ENCODE results near the gene PCSK5. TPM values are rescaled to one million over a fixed set of nuclear protein-coding genes. Genes with fewer than 3 reads are reported as not detected.

PCSK5 gene
- polyA plus RNA-seq, 3 donors = 4.8 to 13.0 (median 7.1) TPM

- no peak overlapping the region for H3K4me3 Mint-ChIP-seq
Observed at GRCh38 chr9:75941577-75942311, 51.3 kb downstream of the PCSK5 start.

GRCh38 chr9:75946766-75947165 lies 56.3 kb downstream of the PCSK5 start:
- Histone ChIP-seq H2AFZ (ENCODE audit: insufficient read depth, low read depth, low read length, poor library complexity, severe bottlenecking) (no peak overlapping the region), H3K27ac (ENCODE audit: low read depth in 1 of 2, low read length in 2 of 2) (no peak overlapping the region), H3K27me3 (ENCODE audit: control insufficient read depth in 2 of 2, insufficient read depth in 2 of 2, low read length in 2 of 2) (no peaks in the 10 kb centered on the region), H3K9ac (ENCODE audit: insufficient read depth, low read length, poor library complexity, severe bottlenecking) (no peak overlapping the region), H4K20me1 (ENCODE audit: insufficient read depth, low read length) (no peaks in the 10 kb centered on the region), H3K4me2 (replicated peaks; ENCODE audit: extremely low read depth, low read length, poor library complexity, severe bottlenecking) (no peak overlapping the region), H3K4me1 (ENCODE audit: control insufficient read depth in 1 of 2, insufficient read depth in 2 of 2, low read length in 2 of 2) (no peaks in the 10 kb centered on the region), H3K36me3 (replicated peaks in 1 of 2; ENCODE audit: control insufficient read depth in 1 of 2, insufficient read depth in 2 of 2, low read length in 2 of 2) (peaks cover 0 to 8% of the 10 kb centered on the region in 2 donors), H3K4me3 (replicated peaks in 1 of 3; ENCODE audit: low read depth in 2 of 3, low read length in 3 of 3) (no peak overlapping the region), H3K9me3 (replicated peaks in 1 of 2; ENCODE audit: control insufficient read depth in 1 of 2, insufficient read depth in 1 of 2, low read length in 2 of 2) (peaks cover 0 to 3% of the 10 kb centered on the region in 2 donors), H3K79me2 (ENCODE audit: insufficient read depth, low read length) (no peaks in the 10 kb centered on the region)
- peaks cover 24 to 33% of the 10 kb centered on the region in 2 donors for H3K36me3 Mint-ChIP-seq
- no peak overlapping the region for H3K27ac Mint-ChIP-seq
- intact Hi-C loops (cut with micrococcal nuclease) = no loop called here
- DNase-seq = no peak
- no peak for TF ChIP-seq CTCF (IDR thresholded peaks at IDR 0.05)
- WGBS (ENCODE audit: insufficient coverage) = no CpG with 5 or more reads among the region's 6 CpGs
- no peaks in the 10 kb centered on the region for H3K4me1 Mint-ChIP-seq
- peaks cover 0 to 6% (median 3%) of the 10 kb centered on the region in 7 donors for H3K9me3 Mint-ChIP-seq
- H3K27me3 Mint-ChIP-seq (ENCODE audit: low read depth in 3 of 3) = no peaks in the 10 kb centered on the region
- no peak overlapping the region for H3K4me3 Mint-ChIP-seq

More at GRCh38 chr9:75941577-75942311, 51.3 kb downstream of the PCSK5 start:
- Mint-ChIP-seq H3K36me3 (peaks cover 34 to 38% of the 10 kb centered on the region in 2 donors), H3K4me1 (peaks cover 21% of the 10 kb centered on the region), H3K27ac (no peak overlapping the region), H3K9me3 (peaks cover 0 to 6% (median 2%) of the 10 kb centered on the region in 7 donors), H3K27me3 (ENCODE audit: low read depth in 3 of 3) (peaks cover 0 to 3% (median 2%) of the 10 kb centered on the region in 3 donors)
- Histone ChIP-seq H3K36me3 (replicated peaks in 1 of 2; ENCODE audit: control insufficient read depth in 1 of 2, insufficient read depth in 2 of 2, low read length in 2 of 2) (peaks cover 4 to 10% of the 10 kb centered on the region in 2 donors), H3K27ac (ENCODE audit: low read depth in 1 of 2, low read length in 2 of 2) (no peak overlapping the region), H4K20me1 (ENCODE audit: insufficient read depth, low read length) (peaks cover 3% of the 10 kb centered on the region), H3K4me2 (replicated peaks; ENCODE audit: extremely low read depth, low read length, poor library complexity, severe bottlenecking) (no peak overlapping the region), H3K9me3 (replicated peaks in 1 of 2; ENCODE audit: control insufficient read depth in 1 of 2, insufficient read depth in 1 of 2, low read length in 2 of 2) (peaks cover 0 to 9% of the 10 kb centered on the region in 2 donors), H2AFZ (ENCODE audit: insufficient read depth, low read depth, low read length, poor library complexity, severe bottlenecking) (no peak overlapping the region), H3K9ac (ENCODE audit: insufficient read depth, low read length, poor library complexity, severe bottlenecking) (no peak overlapping the region), H3K4me1 (ENCODE audit: control insufficient read depth in 1 of 2, insufficient read depth in 2 of 2, low read length in 2 of 2) (peaks cover 5 to 9% of the 10 kb centered on the region in 2 donors), H3K79me2 (ENCODE audit: insufficient read depth, low read length) (no peaks in the 10 kb centered on the region), H3K4me3 (replicated peaks in 1 of 3; ENCODE audit: low read depth in 2 of 3, low read length in 3 of 3) (no peak overlapping the region), H3K27me3 (ENCODE audit: control insufficient read depth in 2 of 2, insufficient read depth in 2 of 2, low read length in 2 of 2) (no peaks in the 10 kb centered on the region)
- WGBS (ENCODE audit: insufficient coverage) = 75% methylated on average over 7 of the region's 16 CpGs
- no peak for DNase-seq
- no peak for TF ChIP-seq CTCF (IDR thresholded peaks at IDR 0.05)
- intact Hi-C loops (cut with micrococcal nuclease) = no loop called here
